Hepatocyte (in vitro differentiated cells): ENCODE measurements around the gene SLC23A2.

ENCODE experiments used
- EZH2 ChIP-seq: fragments of 200-600 bp; sonication (generic); IDR thresholded peaks from 2 replicates; pipeline ENCODE4 v1.6.1; 2016; ENCODE audit warnings: antibody characterized with exemption, mild to moderate bottlenecking, borderline replicate concordance
- EZH2phosphoT487 ChIP-seq: fragments of 200-600 bp; sonication (generic); IDR thresholded peaks from one replicate; pipeline ENCODE4 v1.6.1; 2018; ENCODE audit warnings: antibody characterized with exemption, mild to moderate bottlenecking, low read depth, moderate library complexity; ENCODE audit not compliant: unreplicated experiment, severe bottlenecking
- TF ChIP-seq, protein P1 (sequence below): fragments of 200-600 bp; sonication (generic); IDR thresholded peaks from 2 replicates; pipeline ENCODE4 v1.5.1; 2016; ENCODE audit warnings: antibody characterized with exemption, mild to moderate bottlenecking; ENCODE audit not compliant: poor library complexity

DNA sequence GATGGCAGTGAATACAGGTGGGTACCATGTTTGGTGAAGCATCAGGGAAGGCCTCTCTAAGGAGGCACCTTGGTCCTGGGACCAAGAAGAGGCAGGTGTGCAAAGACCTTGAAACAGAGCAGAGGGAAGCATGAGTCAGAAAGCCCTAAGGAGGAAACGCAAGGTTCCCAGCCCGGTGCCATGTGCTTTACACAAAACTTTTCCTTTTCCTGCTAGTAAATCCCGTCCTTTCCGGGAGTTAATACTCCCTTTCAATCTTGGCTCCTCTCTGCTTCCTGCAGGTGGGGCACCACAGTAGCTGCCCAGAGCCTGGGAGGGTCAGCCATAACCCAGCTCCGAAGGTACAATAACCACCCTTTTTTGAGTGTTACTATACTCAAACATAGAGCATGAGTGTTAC is 19.4 kb upstream of the SLC23A2 start:
- TF ChIP-seq, protein P1, sequence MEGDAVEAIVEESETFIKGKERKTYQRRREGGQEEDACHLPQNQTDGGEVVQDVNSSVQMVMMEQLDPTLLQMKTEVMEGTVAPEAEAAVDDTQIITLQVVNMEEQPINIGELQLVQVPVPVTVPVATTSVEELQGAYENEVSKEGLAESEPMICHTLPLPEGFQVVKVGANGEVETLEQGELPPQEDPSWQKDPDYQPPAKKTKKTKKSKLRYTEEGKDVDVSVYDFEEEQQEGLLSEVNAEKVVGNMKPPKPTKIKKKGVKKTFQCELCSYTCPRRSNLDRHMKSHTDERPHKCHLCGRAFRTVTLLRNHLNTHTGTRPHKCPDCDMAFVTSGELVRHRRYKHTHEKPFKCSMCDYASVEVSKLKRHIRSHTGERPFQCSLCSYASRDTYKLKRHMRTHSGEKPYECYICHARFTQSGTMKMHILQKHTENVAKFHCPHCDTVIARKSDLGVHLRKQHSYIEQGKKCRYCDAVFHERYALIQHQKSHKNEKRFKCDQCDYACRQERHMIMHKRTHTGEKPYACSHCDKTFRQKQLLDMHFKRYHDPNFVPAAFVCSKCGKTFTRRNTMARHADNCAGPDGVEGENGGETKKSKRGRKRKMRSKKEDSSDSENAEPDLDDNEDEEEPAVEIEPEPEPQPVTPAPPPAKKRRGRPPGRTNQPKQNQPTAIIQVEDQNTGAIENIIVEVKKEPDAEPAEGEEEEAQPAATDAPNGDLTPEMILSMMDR, result no peak
- TF ChIP-seq EZH2phosphoT487 (no peak), EZH2 (no peak)
